Activated T-cell treated with anti-CD3 and anti-CD28 coated beads, Interleukin-2, amount 50 U/mL, for 1 hour (primary cell): ENCODE measurements around the gene TEX10.

Experiments
- DNase-seq: peaks from one replicate; pipeline ENCODE4 v3.0.0-alpha.2; 2020

The TEX10 gene

DNA sequence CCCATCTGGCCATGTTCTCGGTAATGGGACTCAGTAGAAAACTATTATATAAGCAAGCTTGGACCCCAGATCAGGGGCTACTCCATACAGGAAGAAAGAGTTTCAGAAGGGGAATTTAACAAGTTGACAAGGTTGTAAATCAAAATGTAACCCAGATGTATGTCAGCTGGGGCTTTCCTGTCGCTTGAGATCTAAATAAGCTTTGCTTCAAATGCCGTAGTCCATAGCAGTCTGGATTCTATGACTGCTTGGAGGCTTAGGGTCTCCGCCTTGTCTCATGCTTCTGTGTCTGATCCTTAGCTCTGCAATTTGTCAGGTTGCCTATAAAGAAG, 70.4 kb downstream of the TEX10 start:
- no peak for DNase-seq

DNA sequence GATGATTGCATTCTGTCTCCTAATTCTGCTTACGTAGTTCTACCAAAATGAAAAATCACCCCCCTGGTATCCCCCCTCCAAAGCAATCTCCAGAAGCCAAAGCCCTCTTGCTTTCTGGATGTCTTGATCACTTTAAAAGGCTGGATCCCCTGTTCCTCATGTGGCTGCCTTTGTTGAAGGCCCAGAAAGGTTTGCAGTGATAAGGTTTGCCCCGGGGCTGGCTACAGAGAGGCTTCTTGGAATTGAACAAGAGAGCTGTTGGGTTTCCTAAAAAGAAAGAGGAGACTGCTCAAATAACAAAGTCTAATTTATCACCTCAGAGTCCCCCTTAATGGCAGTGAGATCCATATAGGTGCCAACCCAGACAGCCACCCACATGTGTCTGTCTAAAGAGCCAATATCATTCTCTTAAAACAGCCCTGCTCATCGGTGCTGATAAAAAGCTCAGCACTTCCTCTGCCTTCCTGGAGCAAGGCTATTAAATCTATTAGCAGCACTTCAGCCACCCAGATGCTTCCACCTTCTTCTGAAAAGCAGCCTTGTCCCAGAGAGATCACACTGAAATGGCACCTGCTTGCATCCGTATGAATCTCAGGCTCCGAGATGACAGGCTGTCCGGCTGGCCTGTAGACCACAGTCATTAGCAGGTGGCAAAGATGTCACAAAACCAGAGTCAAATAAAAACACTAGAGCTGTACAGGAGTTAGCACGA, 70.9 kb downstream of the TEX10 start:
- DNase-seq: no peak

DNA sequence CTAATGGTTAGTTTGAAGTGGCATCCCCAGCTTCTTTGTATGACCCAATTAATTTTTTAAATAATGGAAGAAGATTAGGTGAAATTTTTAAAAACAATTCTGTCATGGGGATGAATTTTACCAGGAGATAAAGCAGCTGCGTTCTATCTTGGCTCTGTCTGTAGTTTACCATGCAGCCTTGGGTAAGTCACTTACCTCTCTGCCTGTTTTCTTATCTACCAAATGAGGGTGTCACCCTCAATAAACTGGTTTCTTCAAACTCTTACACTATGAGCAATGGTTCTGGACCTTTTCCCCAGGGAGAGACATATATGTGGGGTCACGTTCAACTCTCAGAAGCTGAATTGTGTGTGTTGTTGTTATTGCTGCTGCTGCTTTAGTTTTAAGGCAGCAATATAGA, 71.7 kb downstream of the TEX10 start:
- no peak for DNase-seq

DNA sequence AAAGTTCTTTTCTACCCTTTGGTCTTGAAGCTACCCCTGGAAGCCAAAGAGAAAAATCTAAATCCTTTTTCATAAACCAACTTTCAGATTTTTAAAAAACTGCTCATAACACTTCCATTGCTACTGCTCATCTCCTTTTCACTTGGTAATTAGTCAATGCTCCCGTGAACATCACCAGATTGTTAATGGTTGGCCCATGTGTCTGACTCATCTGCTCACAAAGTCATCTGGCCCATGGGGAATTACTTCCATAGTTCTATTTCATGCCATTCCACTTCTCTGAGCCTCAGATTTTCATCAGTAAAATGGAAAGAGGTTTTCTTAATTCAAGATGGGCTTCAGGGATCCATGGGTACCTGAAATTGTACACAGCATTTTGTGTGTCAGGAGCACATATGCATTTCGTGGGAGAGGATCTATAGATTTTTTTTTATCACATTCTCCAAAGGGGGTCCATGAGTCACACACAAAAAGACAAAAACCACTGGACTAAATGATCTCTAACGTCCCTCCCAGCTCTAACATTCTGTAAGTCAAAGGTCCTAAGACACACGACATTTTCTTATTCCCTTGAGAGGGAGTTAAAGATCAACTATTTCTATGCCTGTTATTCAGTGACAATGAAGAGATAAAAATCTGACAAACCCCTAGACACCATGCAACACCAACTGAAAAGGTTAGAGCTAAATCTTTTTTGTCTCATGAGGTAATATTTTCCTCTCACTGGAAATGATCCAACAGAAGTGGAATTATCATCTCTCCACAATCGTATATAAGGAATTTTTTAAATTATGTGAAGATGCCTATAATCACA, 75.4 kb downstream of the TEX10 start:
- no peak for DNase-seq

DNA sequence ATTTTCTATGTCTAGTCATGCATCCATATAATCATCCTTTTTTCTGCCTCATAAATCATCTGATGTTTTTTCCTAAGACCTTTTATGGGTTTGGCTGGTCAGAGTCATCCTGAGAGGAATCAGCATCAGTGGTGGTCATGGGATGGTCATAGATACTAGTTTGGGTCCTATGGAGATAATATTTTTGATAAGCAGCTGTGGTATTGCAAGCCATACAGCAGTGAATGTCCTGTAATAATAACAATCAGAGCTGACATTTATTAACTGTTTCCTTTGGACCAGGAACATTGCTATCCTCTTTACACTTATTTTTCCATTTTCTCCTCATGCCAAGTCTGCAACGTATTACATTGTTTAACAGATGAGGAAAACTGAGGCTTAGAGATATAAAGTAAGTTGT, 83.1 kb downstream of the TEX10 start:
- DNase-seq: no peak

DNA sequence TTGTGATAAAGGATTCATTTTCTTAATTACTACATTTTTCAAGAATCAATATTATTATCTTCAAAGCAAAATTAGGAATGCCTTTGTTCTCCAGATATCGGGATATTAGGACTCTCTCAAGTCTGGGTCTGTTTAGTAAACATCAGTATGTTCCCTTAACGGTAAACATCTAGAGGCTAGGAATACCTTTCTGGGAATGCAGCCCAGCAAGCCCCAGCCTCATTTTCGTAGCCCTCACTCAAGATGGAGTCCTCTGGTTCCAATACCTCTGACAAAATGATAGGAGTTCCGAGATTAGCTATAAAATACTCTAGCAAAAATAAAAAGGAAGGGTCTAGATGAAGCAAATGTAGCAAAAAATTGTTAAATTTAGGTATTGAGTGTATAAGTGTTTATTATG, 84.5 kb downstream of the TEX10 start:
- no peak for DNase-seq

DNA sequence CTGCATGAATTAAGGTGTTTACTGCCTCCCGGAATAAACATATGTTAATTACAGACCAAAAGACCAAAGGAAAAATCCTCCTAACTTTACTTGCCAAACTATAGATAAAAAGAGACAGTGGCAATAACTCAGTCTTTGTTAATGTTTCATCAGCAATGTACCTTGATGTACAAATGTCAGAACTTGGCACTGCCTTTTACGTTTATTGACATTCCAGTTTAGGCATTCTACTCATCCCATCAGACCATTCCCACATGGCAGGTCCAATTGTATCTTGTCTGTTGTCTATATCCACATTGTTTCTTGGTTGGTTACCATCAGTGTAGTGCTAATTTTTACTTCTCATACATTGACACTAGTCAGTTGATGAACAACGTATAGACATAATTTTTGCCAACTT, 85.5 kb downstream of the TEX10 start:
- DNase-seq: no peak
